ENCODE measurements around the gene COL12A1.

The COL12A1 gene

GRCh38 chr6:75142721-75143120, 63.1 kb downstream of the COL12A1 start:
- no peak for DNase-seq

- DNase-seq, result no peak
Observed at GRCh38 chr6:75135876-75136275, 70.0 kb downstream of the COL12A1 start.

- no peak for DNase-seq
Observed at GRCh38 chr6:75135450-75135849, 70.4 kb downstream of the COL12A1 start.

GRCh38 chr6:75130784-75131183, 75.1 kb downstream of the COL12A1 start:
- DNase-seq, result no peak

GRCh38 chr6:75128878-75129570, 76.8 kb downstream of the COL12A1 start:
- DNase-seq, result no peak

- DNase-seq, result no peak
Observed at GRCh38 chr6:75126518-75126917, 79.3 kb downstream of the COL12A1 start.

- no peak for DNase-seq
Observed at GRCh38 chr6:75124983-75125382, 80.9 kb downstream of the COL12A1 start.

- DNase-seq, result no peak
Observed at GRCh38 chr6:75124085-75124484, 81.8 kb downstream of the COL12A1 start.

- DNase-seq, result no peak
Observed at GRCh38 chr6:75118925-75119515, 86.8 kb downstream of the COL12A1 start.

- no peak for DNase-seq
Observed at GRCh38 chr6:75117701-75118100, 88.2 kb downstream of the COL12A1 start.

GRCh38 chr6:75116946-75117345, 88.9 kb downstream of the COL12A1 start:
- no peak for DNase-seq

- DNase-seq, result no peak
Observed at GRCh38 chr6:75115481-75115880, 90.4 kb downstream of the COL12A1 start.

GRCh38 chr6:75114806-75115205, 91.0 kb downstream of the COL12A1 start:
- DNase-seq, result no peak

- DNase-seq, result no peak
Observed at GRCh38 chr6:75114195-75114594, 91.7 kb downstream of the COL12A1 start.

GRCh38 chr6:75113446-75113845, 92.4 kb downstream of the COL12A1 start:
- no peak for DNase-seq

GRCh38 chr6:75109765-75110164, 96.1 kb downstream of the COL12A1 start:
- no peak for DNase-seq

- DNase-seq, result no peak
Observed at GRCh38 chr6:75109022-75109421, 96.8 kb downstream of the COL12A1 start.

GRCh38 chr6:75108333-75108974, 97.4 kb downstream of the COL12A1 start:
- no peak for DNase-seq

- DNase-seq, result no peak
Observed at GRCh38 chr6:75107913-75108312, 97.9 kb downstream of the COL12A1 start.

- no peak for DNase-seq
Observed at GRCh38 chr6:75106426-75106825, 99.4 kb downstream of the COL12A1 start.

GRCh38 chr6:75103431-75103830, 102.4 kb downstream of the COL12A1 start:
- no peak for DNase-seq

GRCh38 chr6:75102301-75102700, 103.6 kb downstream of the COL12A1 start:
- no peak for DNase-seq

GRCh38 chr6:75101896-75102295, 104.0 kb downstream of the COL12A1 start:
- no peak for DNase-seq

- DNase-seq, result no peak
Observed at GRCh38 chr6:75098709-75099108, 107.1 kb downstream of the COL12A1 start.
